ENCODE data around the gene DISP3.

Gene DISP3

DNA sequence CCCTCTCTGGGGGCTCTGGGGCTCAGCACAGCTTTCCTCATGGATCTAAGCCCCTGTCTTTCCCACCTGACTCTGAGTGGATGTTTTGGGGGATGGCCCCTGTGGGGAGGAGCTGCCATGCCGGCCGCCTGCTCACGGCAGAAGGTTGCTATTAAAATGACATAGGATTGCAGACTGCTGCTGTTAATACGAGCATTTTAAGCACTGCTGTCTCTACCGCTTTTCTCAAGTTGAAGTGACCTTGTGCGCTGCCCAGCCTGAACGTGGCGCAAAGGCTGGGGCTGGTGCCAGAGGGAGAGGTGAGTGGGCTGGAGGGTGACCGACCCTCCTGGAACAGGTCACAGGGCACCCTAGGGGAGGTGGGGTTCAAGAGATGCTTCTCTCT is 58.4 kb downstream of the DISP3 start:
- Histone ChIP-seq H4K20me1 (ENCODE audit: control insufficient read depth, insufficient read depth, low read depth, low read length) (no peaks in the 10 kb centered on the region), H3F3A (ENCODE audit: control insufficient read depth, insufficient read depth) (no peaks in the 10 kb centered on the region), H3K79me2 (ENCODE audit: control insufficient read depth, low read length) (no peaks in the 10 kb centered on the region), H3K4me2 (ENCODE audit: low read length) (no peak overlapping the region), H3K36me3 (ENCODE audit: control insufficient read depth, low read length) (no peaks in the 10 kb centered on the region), H3K27ac (ENCODE audit: low read depth, low read length) (no peak overlapping the region), H3K4me1 (ENCODE audit: control insufficient read depth, low read length) (no peaks in the 10 kb centered on the region), H3K9me2 (replicated peaks; ENCODE audit: control insufficient read depth, low read length) (no peaks in the 10 kb centered on the region), H3K27me3 (ENCODE audit: control insufficient read depth, low read length) (no peaks in the 10 kb centered on the region), H3K9me3 (ENCODE audit: control insufficient read depth, insufficient read depth, low read length) (no peaks in the 10 kb centered on the region), H3K4me3 (ENCODE audit: low read length) (no peak overlapping the region)
- TF ChIP-seq, protein P1, sequence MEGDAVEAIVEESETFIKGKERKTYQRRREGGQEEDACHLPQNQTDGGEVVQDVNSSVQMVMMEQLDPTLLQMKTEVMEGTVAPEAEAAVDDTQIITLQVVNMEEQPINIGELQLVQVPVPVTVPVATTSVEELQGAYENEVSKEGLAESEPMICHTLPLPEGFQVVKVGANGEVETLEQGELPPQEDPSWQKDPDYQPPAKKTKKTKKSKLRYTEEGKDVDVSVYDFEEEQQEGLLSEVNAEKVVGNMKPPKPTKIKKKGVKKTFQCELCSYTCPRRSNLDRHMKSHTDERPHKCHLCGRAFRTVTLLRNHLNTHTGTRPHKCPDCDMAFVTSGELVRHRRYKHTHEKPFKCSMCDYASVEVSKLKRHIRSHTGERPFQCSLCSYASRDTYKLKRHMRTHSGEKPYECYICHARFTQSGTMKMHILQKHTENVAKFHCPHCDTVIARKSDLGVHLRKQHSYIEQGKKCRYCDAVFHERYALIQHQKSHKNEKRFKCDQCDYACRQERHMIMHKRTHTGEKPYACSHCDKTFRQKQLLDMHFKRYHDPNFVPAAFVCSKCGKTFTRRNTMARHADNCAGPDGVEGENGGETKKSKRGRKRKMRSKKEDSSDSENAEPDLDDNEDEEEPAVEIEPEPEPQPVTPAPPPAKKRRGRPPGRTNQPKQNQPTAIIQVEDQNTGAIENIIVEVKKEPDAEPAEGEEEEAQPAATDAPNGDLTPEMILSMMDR (IDR thresholded peaks at IDR 0.05; ENCODE audit: low read depth, low read length, poor library complexity, severe bottlenecking), result no peak

DNA sequence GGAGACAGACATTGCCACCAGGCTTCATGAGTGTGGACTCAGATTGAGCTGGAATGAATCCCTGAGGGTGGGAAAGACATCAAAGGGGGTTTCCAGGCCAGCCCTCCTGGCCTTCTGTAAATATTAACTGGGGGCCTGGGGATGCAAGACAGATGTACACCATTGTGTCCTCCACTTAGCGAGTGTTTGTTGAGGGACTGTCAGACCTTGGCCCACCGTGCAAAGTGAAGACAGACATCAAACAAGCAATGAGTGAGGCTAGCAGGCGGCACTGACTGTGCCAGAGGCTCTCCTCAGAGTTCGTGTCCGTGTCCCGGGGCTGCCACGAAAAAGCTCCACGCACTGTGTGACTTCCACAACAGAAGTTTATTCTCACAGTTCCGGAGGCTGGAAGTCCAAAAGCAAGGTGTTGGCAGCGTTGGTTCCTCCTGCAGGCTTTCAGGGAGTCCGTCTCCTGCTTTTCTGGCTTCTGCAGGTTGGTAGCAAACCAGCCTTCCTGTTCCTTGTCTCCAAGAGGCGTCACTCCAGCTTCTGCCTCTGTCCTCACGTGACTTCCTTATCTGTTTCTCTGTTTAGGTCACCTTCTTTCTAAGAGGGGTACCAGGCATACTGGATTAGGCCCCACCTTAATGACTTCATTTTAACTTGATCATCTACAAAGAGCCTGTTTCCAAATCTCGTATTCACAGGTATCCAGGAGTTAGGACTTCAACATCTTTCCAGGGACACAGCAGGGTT is 59.1 kb downstream of the DISP3 start:
- Histone ChIP-seq H3F3A (ENCODE audit: control insufficient read depth, insufficient read depth) (no peaks in the 10 kb centered on the region), H3K27me3 (ENCODE audit: control insufficient read depth, low read length) (no peaks in the 10 kb centered on the region), H3K36me3 (ENCODE audit: control insufficient read depth, low read length) (no peaks in the 10 kb centered on the region), H3K4me1 (ENCODE audit: control insufficient read depth, low read length) (no peaks in the 10 kb centered on the region), H3K79me2 (ENCODE audit: control insufficient read depth, low read length) (no peaks in the 10 kb centered on the region), H3K27ac (ENCODE audit: low read depth, low read length) (no peak overlapping the region), H3K9me2 (replicated peaks; ENCODE audit: control insufficient read depth, low read length) (no peaks in the 10 kb centered on the region), H4K20me1 (ENCODE audit: control insufficient read depth, insufficient read depth, low read depth, low read length) (no peaks in the 10 kb centered on the region), H3K4me3 (ENCODE audit: low read length) (no peak overlapping the region), H3K4me2 (ENCODE audit: low read length) (no peak overlapping the region), H3K9me3 (ENCODE audit: control insufficient read depth, insufficient read depth, low read length) (no peaks in the 10 kb centered on the region)
- TF ChIP-seq EZH2phosphoT487 (IDR thresholded peaks at IDR 0.05; ENCODE audit: borderline replicate concordance, low read length), result no peak
- TF ChIP-seq, protein P1 (IDR thresholded peaks at IDR 0.05; ENCODE audit: low read depth, low read length, poor library complexity, severe bottlenecking), result no peak

DNA sequence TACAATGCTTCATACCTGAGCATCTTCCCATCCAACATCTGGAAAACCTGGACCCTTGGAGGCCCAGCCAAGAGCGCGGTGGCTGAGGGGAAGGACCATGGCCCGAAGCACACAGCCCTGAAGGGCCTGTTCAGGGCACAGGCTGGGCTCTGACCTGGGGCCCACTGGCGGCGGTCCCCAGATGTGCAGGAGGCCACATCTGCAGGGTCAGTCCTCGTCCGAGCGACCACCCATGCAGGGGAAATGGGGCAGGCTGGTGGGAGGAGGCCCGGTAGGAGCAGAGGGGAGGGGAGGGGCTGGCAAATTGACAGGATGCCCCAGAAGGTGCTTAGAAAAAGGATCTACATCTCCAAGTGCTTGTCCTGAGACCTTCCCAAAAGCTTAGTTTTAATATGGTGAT is 59.9 kb downstream of the DISP3 start:
- H3K27ac ChIP-seq (ENCODE audit: low read depth, low read length), result no peak overlapping the region
- no peaks in the 10 kb centered on the region for H3K4me1 ChIP-seq (ENCODE audit: control insufficient read depth, low read length)
- no peak overlapping the region for H3K4me3 ChIP-seq (ENCODE audit: low read length)
- no peaks in the 10 kb centered on the region for H3K9me3 ChIP-seq (ENCODE audit: control insufficient read depth, insufficient read depth, low read length)
- no peaks in the 10 kb centered on the region for H4K20me1 ChIP-seq (ENCODE audit: control insufficient read depth, insufficient read depth, low read depth, low read length)
- H3K4me2 ChIP-seq (ENCODE audit: low read length), result no peak overlapping the region
- TF ChIP-seq, protein P1 (IDR thresholded peaks at IDR 0.05; ENCODE audit: low read depth, low read length, poor library complexity, severe bottlenecking), result no peak
- no peak for TF ChIP-seq EZH2phosphoT487 (IDR thresholded peaks at IDR 0.05; ENCODE audit: borderline replicate concordance, low read length)
- no peaks in the 10 kb centered on the region for H3K36me3 ChIP-seq (ENCODE audit: control insufficient read depth, low read length)
- no peaks in the 10 kb centered on the region for H3K79me2 ChIP-seq (ENCODE audit: control insufficient read depth, low read length)
- H3K27me3 ChIP-seq (ENCODE audit: control insufficient read depth, low read length), result no peaks in the 10 kb centered on the region
- no peaks in the 10 kb centered on the region for H3K9me2 ChIP-seq (replicated peaks; ENCODE audit: control insufficient read depth, low read length)
- H3F3A ChIP-seq (ENCODE audit: control insufficient read depth, insufficient read depth), result no peaks in the 10 kb centered on the region

All from DOHH2 (cell line).